HG03460 (cell line): ENCODE measurements around the gene NAA30.
A peak's percentile ranks its signal among the peaks of the same experiment; 100 is the strongest.
"Not testable (repeated sequence)": the region's sequence is repeated elsewhere in the genome, so short reads cannot be mapped to it uniquely, and the experiment has no call there.

Source experiments
- ATAC-seq: cut with Tn5 transposase; IDR thresholded peaks from one replicate; pipeline ENCODE4 v1.9.1; 2021; ENCODE audit not compliant: unreplicated experiment

Gene NAA30

DNA sequence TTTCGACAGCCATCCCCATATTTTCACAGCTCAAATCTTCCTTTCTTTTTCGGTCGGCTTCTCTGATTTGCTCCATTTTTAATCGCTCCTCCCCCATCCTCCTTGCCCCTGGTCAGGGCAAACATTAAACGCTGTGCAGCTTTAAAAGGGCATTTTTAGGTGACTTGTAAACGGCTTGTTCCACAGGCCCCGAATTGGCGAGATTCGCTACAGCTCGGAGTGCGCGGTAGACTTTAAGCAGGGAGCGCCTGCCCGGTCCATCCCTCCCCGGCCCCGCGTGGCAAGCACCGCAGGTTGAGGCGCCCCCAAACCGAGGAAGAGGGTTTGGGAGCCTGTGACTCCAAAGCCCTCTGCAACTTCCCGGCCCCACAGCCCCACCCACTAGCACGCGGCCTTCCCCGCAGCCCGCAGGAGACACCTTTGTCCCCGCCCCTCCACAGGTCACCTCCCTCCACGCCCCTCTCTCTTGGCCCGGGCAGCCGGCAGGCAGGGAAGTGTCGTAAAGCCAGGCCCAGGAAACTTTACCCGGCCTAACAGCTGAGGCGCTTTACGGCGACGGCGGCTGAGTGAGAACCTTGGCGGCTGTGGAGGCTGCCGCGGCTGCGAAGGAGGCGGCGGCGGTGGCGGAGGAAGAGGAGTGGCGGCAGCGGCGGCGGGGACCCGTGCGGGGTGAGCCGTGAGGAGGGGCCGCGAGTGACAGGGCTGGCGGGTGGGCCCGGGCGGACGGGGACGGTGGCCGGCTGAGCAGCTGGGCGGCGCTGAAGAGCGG lies at the start of gene NAA30:
Gene NAA30 (plus strand): TSS at position 550 of the 769 bp plus-strand sequence. CDS start 372 bp downstream, outside the sequence.
- ATAC-seq, result peak; percentile 82

DNA sequence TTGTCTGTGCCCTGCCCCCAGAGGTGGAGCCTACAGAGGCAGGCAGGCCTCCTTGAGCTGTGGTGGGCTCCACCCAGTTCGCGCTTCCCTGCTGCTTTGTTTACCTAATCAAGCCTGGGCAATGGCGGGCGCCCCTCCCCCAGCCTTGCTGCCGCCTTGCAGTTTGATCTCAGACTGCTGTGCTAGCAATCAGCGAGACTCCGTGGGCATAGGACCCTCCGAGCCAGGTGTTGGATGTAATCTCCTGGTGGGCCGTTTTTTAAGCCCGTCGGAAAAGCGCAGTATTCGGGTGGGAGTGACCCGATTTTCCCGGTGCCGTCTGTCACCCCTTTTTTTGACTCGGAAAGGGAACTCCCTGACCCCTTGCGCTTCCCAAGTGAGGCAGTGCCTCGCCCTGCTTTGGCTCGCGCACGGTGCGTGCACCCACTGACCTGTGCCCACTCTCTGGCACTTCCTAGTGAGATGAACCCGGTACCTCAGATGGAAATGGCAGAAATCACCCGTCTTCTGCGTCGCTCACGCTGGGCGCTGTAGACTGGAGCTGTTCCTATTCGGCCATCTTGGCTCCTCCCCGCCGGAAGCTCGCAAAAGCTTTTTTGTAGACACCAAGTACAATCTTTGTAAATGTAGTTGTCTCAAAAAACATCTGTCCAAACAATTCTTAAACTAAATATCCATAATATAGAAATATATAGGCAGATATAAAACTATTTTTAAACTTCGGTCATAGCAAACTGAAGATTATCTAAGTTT lies 46.7 kb upstream of the NAA30 start:
- not testable (repeated sequence) for ATAC-seq

DNA sequence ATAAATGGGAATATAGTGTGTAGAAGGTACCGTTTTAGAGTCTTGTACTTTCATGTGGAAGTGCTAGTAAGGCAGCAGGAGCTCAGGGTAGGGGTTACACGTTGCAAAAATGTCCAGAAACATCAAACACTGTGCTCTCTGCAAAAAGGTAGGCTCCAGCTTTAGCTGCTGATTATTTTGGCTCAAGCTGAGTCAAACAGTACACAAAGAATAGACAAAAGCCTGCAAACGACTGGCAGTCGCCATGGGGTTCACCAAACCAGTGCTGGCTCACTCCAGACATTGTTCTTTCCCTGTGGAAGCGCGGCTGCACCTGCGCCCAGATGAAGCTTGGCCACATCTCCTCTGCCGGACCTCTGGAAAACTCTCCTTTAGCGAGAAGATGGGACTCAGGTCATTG lies 45.3 kb upstream of the NAA30 start:
- no peak for ATAC-seq

DNA sequence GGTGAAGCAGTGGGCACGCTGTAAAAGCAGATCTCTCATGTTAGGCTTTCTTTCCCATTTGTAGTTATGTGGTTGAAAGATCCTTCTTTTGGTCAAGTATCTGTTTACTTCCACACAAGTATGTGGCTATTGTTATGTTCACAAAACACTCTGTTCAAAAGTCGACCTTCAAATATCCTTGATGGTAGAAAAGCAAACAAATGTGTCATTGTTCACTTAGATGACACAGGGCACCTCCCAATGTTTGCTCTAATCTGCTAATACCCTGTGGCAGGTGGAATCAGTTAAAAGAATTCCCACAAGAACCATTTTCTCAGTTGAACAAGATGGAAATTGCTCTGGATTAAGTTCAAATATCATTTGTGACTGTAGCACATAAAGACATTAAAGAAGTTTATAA lies 43.6 kb upstream of the NAA30 start:
- ATAC-seq, result no peak

DNA sequence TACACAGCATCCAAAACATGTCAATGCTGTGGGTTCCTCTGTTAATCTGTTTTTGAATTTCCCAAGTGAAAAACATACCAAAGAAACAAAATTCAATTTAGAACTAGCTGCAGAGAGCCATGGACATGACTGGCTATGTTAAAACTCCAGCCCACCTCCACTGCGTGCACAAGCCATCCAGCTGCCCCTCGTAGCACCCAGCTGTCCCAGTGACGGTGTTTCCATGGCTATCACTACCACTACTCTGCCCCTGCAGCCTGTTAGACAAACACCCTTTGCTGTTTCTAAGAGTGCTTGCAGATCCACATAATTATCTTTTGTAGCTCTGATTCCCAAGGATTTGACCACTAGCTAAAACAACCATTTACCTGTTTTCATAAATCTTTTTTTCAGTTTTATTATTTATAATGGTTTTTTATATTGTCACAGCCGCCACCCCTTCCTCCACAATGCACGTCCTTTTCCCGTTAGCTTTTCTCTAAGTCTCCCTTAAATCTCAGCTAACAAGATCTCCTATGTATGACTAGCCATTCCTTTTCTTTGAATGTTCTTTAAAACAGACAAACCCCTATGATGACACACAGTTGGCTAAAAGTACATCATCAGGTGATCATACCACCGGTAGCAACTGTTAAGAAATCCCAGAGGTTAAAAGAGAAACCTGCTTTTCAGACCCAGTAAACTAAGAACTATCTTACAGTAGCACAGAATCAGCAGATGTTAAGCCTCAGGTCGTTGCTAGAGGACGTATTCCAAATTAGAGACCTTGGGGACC lies 37.8 kb upstream of the NAA30 start:
- ATAC-seq, result no peak

DNA sequence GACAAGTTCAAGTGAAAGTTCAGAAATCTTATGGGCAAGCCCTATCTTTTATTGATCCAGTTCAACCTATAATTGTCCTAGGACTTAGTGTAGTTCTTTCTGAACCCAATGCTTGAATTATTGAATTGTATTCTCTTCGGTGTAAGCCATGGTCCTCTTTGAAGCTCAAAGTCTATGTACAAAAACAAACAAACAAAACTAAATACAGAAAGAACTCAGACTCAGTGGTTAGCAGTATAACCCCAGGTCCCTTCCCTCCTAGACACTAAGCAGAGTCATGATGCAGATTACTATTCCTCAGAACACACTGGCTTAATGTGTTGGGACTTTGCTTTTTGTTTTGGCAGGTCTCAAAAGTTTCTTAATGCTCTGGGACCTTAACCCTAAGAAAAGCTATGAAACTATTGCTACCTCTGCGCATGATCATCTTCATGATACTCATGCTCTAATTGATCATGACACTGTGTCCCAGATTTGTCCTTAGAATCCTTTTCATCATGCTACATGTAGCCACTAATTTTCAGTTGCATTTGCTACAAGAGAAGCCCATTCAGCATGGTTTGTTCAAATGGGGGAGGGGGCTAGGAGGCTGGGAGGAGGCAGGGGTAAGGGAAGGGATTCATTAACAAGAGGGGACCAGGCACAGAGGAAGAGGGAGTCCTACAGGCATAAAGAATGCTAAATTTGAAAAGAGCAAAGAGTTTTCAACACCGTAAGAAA lies 35.1 kb upstream of the NAA30 start:
- no peak for ATAC-seq

DNA sequence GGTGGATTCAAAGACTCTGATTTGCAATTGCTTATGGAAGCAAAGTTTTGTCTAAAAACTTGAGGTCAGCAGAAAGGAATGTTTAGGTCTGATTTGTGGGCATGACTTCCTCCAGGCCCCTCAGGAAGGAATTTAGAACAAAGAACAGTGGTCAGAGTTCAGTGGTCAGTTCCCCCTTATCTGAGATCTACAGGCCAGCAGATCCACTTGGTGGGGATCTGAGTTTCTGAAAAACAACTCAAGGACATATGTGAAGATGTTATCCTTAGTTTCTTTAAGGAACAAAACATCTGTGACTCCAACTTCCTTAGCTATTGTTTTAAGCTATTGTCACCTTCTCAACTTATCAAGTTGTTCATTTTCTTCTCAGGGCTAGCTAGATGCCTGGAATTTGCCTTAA lies 28.0 kb upstream of the NAA30 start:
- ATAC-seq, result no peak

DNA sequence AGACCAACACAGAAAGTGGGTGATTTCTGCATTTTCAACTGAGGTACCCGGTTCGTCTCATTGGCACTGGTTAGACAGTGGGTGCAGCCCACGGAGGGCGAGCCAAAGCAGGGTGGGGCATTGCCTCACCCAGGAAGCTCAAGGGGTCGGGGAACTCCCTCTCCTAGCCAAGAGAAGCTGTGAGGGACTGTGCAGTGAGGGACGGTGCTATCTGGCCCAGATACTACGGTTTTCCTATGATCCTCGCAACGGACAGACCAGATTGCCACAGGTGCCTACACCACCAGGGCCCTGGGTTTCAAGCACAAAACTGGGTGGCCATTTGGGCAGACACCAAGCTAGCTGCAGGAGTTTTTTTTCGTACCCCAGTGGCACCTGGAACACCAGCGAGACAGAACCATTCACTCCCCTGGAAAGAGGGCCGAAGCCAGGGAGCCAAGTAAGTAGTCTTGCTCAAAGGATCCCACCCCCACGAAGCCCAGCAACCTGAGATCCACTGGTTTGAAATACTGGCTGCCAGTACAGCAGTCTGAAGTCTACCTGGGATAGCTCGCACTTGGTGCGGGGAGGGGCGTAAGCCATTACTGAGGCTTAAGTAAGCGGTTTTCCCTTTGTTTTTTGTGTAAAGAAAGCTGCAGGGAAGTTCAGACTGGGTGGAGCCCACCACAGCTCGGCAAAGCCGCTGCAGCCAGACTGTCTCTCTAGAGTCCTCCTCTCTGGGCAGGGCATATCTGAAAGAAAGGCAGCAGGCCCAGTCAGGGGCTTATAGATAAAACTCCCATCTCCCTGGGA lies 25.5 kb upstream of the NAA30 start:
- ATAC-seq, result no peak

DNA sequence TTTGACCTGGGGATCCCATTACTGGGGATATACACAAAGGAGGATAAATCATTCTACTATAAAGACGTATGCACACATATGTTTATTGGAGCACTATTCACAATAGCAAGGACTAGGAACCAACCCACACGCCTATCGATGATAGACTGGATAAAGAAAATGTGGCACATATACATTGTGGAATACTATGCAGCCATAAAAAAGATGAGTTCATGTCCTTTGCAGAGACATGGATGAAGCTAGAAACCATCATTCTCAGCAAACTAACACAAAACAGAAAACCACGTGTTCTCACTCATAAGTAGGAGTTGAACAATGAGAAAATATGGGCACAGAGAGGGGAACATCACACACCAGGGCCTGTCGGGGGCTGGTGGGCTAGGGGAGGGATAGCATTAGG lies 20.2 kb upstream of the NAA30 start:
- ATAC-seq, result not testable (repeated sequence)

DNA sequence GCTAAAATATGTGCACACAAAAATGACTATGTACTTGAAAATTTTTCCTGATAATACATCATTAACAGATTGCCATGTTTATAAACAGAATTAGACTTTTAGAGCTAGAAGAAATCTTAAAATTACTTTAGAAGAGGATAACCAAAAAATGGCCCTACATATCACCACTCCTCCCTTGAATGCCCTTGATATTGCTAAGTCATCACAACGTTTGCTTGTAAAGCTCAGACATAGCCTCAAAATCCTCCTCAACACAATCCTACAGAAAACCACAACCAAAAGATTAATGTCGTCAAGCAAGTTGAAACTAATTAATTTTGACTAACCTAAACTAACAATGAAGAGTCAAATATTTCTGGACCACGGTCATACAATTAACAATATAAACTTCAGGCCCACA lies 19.4 kb upstream of the NAA30 start:
- ATAC-seq, result no peak

DNA sequence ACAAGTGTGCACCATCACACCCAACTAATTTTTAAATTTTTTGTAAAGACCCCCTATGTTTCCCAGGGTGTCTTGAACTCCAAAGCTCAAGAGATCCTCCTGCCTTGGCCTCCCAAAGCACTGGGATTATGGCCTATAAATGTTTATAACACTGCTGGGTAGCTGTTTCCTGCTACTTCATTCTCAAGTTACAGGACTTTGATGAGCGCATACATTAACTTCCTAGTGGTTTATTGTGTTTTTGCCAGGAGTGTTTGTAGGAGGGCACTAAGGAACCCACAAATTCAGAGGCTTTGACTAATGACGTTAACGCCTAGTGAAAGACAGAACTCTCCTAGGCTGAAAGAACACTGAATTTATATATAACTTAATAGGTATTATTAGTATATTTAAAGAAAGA lies 15.2 kb upstream of the NAA30 start:
- no peak for ATAC-seq

DNA sequence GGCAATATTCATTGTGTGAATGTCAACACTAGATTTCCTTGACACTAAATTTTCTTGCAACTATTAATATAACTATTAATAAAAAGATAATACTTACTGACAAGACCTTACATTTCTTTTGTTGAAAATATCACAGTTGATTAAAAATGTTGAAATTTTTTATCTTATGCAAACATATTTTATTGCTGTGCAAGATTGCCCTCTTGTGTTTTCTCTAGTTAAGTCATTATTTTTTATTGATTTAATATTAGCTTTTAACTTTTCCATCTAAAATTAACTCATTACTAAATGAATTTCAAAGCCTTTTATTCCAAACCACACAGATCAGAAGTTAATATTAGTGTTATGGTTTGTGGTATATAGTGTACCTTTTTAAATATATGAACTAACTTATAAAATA lies 11.7 kb upstream of the NAA30 start:
- ATAC-seq, result no peak

DNA sequence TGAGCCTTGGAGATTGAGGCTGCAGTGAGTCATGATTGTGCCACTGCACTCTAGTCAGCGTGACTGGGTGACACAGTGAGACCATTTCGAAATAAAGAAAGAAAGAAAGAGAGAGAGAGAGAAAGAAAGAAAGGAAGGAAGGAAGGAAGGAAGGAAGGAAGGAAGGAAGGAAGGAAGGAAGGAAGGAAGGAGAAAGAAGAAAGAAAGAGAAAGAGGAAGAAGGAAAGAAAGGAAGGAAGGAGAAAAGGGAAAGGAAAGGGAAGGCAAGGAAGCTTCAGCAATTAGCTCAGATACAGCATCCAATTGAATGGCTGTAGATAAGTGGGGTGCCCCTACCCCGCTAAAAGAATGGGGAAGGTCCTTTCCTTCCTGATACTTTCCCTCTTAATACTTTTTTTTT lies 9.5 kb upstream of the NAA30 start:
- ATAC-seq, result no peak

DNA sequence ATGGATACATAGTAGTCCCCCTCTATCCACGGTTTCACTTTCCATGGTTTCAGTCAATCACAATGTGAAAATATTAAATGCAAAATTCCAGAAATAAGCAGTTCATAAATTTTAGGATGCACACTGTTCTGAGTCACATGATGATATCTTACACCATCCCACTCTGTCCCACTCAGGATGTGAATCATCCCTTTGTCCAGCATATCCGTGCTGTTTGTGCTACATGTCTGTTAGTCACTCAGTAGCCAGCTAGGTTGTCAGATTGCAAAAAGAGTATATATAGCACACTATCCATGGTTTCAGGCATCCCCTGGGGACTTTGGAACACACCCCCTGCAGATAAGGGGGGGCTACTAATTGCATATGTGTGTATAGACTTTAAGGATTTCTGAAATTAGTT lies 8.1 kb upstream of the NAA30 start:
- no peak for ATAC-seq

DNA sequence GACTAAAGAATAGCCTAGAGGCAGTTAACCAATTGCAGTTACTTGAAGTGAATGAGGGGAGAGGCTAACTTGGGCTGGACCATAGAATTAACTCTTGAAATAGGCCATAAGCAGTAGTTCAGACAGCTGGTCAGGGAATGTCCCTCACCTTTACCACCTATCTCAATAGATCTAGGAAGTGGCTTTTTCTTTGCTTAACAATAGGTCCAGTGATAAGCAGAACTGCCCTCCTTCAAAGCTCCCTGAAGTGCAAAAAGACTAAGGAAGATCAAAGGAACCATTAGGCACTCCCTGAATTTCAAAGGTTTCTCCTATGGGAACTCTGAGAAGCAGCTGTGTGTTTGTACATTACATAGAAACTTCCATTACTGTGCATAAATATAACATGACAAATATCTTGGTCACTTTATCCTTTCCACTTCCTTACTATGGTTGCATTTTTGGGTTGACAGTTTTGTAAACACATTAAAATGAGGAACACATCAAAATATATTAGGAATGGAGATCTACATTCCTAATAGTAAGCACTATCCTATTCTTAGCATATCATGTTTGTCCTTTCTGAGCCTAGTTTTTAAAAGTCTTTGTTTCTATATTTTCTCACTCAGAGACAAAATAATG lies 7.2 kb upstream of the NAA30 start:
- ATAC-seq, result no peak

DNA sequence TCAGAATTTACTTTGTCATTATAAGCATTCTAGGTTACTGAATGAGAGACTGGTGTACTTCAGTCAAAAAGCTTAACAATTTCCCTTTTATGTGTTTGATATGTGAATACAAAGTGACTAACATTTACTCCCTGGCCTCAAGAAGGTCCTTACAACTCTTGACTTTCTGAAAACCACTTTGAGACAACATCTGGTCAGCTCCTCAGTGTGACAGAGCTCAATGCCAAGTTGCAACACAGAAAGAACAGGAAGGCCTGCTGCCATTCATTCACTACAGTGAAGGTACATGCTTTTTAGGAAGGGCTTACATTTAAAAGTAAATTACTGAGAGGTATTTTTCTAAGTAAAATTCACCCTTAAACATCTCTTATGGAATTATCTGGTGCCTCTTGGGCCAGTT lies 2.3 kb upstream of the NAA30 start:
- no peak for ATAC-seq

DNA sequence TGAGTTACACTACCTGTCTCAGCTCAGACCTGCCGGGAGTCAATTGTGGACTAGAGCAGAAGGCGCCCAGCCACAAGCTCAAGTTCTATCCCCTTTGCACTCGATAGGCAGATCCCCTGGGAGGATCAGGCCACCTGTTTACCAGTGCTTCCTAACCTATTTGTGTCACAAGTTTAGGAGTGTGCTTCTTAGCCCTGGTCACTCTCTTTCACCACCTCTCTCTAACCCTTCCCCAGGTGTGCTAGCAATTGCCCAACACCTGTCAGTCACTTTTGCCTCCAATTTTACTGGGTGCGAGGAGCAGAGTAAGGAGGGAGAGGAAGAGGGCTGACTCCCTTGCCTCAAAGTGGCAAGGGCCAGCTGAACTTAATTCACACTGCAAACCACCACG lies 745 bp upstream of the NAA30 start:
- ATAC-seq, result no peak

DNA sequence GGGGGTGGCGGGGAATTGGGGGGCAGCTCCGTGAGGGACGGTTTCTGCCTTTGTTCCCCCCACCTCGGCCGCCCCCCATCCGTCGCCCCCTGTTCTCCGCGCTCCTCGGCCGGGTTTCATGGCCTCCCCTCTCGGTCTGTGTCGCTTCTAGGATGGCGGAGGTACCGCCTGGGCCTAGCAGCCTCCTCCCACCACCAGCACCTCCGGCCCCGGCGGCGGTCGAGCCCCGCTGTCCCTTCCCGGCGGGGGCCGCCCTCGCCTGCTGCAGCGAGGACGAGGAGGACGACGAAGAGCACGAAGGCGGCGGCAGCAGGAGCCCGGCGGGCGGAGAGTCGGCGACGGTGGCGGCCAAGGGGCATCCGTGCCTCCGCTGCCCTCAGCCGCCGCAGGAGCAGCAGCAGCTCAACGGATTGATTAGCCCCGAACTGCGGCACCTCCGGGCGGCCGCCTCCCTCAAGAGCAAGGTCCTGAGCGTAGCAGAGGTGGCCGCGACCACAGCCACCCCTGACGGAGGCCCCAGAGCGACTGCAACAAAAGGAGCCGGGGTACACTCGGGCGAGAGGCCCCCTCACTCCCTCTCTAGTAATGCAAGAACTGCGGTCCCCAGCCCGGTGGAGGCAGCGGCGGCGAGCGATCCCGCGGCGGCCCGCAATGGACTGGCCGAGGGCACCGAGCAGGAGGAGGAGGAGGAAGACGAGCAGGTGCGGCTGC lies 575 bp downstream of the NAA30 start:
- peak; percentile 37 for ATAC-seq

DNA sequence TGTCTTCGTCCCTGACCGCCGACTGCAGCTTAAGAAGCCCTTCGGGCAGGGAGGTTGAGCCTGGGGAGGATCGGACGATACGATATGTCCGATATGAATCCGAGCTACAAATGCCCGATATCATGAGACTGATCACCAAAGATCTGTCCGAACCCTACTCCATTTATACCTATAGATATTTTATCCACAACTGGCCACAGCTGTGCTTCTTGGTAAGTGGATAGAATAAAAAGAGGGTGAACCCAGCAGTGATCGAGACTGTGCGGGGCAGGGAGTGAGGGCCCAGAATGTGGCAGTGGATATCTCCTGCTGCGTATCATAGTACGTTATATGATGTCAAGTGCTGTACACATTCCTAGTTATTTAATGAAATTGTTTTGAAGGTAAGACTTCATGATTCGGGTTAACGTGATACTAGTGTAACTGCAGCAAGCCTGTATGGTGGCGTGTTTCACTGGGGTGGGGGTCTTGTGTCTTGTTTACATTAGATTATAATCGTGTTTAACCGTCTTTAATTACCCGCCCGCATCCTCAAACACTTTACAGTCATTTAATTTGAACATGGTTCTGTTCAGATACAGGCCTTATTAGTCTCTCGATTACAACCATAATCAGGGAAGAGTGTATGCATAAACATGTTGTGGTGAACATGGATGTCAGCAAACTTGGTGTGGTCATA lies 1.3 kb downstream of the NAA30 start:
- no peak for ATAC-seq
